Measurements from ENCODE around the gene IDUA. TPM values are rescaled to one million over a fixed set of nuclear protein-coding genes. Genes with fewer than 3 reads are reported as not detected.

IDUA gene
- total and polyA plus RNA-seq, 5 donors: 8.5 to 17.4 (median 17.0) TPM

DNA sequence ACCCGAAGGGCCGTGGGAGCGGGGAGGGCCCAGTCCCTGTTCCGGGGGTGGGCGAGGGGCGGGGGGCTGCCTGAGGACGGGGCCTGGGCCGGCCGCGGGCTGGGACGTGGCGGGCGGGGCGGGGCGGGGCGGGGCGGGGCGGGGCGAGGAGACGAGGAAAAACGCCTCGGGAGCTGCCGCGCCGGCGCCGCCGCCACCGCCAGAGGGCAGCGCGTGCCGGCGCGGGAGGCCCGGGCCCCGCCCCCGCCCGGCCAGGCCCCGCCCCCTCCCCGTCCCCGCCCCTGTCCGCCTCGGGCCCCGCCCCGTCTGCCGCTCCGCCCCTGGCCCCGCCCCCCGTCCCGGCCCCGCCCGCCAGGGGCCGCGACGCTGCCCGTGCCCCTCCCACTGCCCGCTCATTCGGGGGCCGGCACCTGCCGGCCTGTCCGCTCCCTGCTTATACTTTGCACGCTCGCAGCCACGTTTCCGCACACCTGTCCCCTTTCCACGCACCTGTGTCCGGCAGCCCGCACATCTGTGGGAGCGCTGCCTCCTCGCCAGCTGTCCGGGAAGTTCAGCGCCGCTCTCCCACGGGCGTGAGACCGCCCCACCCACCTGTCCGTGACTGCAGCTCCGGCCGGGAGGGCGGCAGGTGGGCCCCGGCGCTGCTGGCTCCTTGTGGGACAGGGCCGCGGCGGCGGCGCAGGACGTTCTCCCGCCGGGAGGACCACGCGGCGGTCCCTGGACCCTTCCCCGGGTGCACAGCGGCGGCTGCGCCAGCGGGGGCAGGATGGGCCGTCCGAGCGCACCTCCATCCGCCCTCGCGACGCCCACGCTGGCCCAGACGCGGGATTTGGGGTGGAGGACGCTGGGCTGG, 22.9 kb downstream of the IDUA start:
- no peaks in the 10 kb centered on the region for H3K4me1 ChIP-seq (ENCODE audit: control insufficient read depth, insufficient read depth, low read length)
- no peak overlapping the region for H3K27ac ChIP-seq (ENCODE audit: low read length)
- intact Hi-C loops (cut with DNase I): no loop called here
- no peaks in the 10 kb centered on the region for H3K9me3 ChIP-seq (ENCODE audit: control insufficient read depth, low read length)
- peak; percentile 72 to 91 (median 88) for DNase-seq
- WGBS: under 1% methylated on average over 93 of the region's 109 CpGs
- peak overlapping the region; percentile 63 for H3K4me3 ChIP-seq (ENCODE audit: low read length)
- ATAC-seq: peak; percentile 68 to 74
- no peaks in the 10 kb centered on the region for H3K27me3 ChIP-seq (ENCODE audit: control insufficient read depth, insufficient read depth)

- Histone ChIP-seq H3K4me3 (ENCODE audit: low read length) (peak overlapping the region; percentile 84), H3K27ac (ENCODE audit: low read length) (no peak overlapping the region), H3K9me3 (ENCODE audit: control insufficient read depth, low read length) (no peaks in the 10 kb centered on the region), H3K27me3 (ENCODE audit: control insufficient read depth, insufficient read depth) (no peaks in the 10 kb centered on the region), H3K4me1 (ENCODE audit: control insufficient read depth, insufficient read depth, low read length) (no peaks in the 10 kb centered on the region)
- intact Hi-C loops (cut with DNase I): no loop called here
- under 1% methylated on average over 36 of the region's 36 CpGs for WGBS
- ATAC-seq: peak; percentile 51 to 68
- peak; percentile 82 to 89 (median 88) for DNase-seq
Observed at GRCh38 chr4:1010395-1011021, 23.7 kb downstream of the IDUA start.

DNA sequence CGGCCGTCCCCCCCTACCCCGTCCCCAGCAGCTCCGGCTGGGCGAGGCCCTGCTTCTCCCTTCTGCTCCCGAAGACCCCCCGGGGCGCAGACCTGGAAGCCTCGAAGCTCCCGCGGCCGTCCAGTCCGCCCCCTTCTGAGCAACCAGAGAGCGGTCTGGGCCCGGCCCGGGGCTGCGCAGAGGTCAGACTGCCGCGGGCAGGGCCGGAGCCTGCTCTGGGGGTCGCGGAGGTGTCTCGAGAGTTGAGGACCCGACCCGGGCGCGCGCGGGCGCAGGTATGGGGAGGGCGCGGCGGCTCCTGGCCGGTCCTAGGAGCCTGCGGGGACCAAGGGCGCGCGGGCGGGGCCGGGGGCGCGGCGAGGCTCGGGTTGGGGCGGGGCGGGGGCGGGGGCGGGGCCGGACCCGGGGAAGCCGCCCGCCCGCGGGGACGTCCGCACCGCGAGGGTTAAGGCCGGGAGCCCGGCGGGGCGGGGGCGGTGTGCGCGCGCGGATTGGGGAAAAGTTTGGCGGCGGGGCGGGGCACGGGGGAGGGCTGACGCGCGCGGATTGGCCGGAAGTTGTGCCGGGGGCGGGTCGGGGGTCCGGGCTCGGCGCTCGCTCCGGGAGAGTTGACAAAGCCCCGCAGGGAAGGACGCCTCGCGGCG, 24.3 kb downstream of the IDUA start, which contains the start of gene FGFRL1:
Gene FGFRL1, plus strand, starts transcription at position 605 of the 644 bp plus-strand sequence. CDS start 860 bp downstream, outside the sequence.
- ATAC-seq (peak; percentile 69 to 77), DNase-seq (peak; percentile 95 to 98 (median 98))
- Histone ChIP-seq H3K4me1 (ENCODE audit: control insufficient read depth, insufficient read depth, low read length) (no peaks in the 10 kb centered on the region), H3K27ac (ENCODE audit: low read length) (no peak within 1 kb of the TSS), H3K27me3 (ENCODE audit: control insufficient read depth, insufficient read depth) (no peaks in the 10 kb centered on the region), H3K9me3 (ENCODE audit: control insufficient read depth, low read length) (no peaks in the 10 kb centered on the region), H3K4me3 (ENCODE audit: low read length) (peak within 1 kb of the TSS; percentile 84)
- WGBS: under 1% methylated on average over 85 of the region's 89 CpGs
- intact Hi-C loops (cut with DNase I): no loop called here

- no peak overlapping the region for H3K27ac ChIP-seq (ENCODE audit: low read length)
- no peaks in the 10 kb centered on the region for H3K27me3 ChIP-seq (ENCODE audit: control insufficient read depth, insufficient read depth)
- ATAC-seq (no peak), DNase-seq (no peak)
- peak overlapping the region; percentile 84 for H3K4me3 ChIP-seq (ENCODE audit: low read length)
- H3K4me1 ChIP-seq (ENCODE audit: control insufficient read depth, insufficient read depth, low read length): no peaks in the 10 kb centered on the region
- under 1% methylated on average over 69 of the region's 69 CpGs for WGBS
- intact Hi-C loops (cut with DNase I): no loop called here
- no peaks in the 10 kb centered on the region for H3K9me3 ChIP-seq (ENCODE audit: control insufficient read depth, low read length)
Observed at GRCh38 chr4:1011666-1012033, 24.8 kb downstream of the IDUA start.

DNA sequence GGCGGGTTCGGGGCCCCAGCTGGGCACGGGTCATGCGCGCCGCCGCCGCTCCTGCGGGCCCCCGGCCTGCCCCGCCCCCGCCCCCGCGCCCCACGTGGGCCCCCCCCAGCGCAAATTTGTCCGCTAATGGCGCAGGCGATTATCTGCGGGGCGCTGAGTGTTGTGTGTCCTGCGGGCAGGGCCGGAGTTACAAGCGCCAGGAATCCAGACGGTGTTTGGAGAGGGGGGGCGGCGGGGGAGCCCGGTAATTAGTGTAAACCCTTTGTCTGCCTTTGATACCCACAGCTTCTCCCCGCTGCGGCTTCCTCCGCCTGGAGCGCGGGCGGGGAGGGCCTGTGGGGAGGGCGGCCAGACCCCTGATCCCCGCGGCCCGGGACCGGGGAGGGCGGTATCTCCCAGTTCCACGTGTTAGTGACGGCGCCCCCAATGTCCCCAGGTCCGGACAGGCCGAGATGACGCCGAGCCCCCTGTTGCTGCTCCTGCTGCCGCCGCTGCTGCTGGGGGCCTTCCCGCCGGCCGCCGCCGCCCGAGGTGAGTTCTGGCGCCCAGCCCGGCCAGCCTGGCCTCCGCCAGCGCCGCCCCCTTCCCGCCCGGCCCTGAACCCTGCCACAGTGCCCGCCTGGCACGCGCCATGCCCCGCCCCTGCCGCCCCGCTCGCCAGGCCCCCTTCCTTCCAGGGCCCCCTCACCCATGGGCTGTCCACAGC, 25.3 kb downstream of the IDUA start:
- no peak overlapping the region for H3K27ac ChIP-seq (ENCODE audit: low read length)
- 3% methylated on average over 69 of the region's 69 CpGs for WGBS
- H3K27me3 ChIP-seq (ENCODE audit: control insufficient read depth, insufficient read depth): no peaks in the 10 kb centered on the region
- DNase-seq: no peak
- no peak for ATAC-seq
- no peaks in the 10 kb centered on the region for H3K9me3 ChIP-seq (ENCODE audit: control insufficient read depth, low read length)
- H3K4me3 ChIP-seq (ENCODE audit: low read length): peak overlapping the region; percentile 84
- H3K4me1 ChIP-seq (ENCODE audit: control insufficient read depth, insufficient read depth, low read length): no peaks in the 10 kb centered on the region
- intact Hi-C loops (cut with DNase I): no loop called here

GRCh38 chr4:1013225-1014073, 26.6 kb downstream of the IDUA start:
- DNase-seq: no peak
- Histone ChIP-seq H3K9me3 (ENCODE audit: control insufficient read depth, low read length) (no peaks in the 10 kb centered on the region), H3K4me3 (ENCODE audit: low read length) (no peak overlapping the region), H3K27me3 (ENCODE audit: control insufficient read depth, insufficient read depth) (no peaks in the 10 kb centered on the region), H3K27ac (ENCODE audit: low read length) (no peak overlapping the region), H3K4me1 (ENCODE audit: control insufficient read depth, insufficient read depth, low read length) (no peaks in the 10 kb centered on the region)
- no peak for ATAC-seq
- intact Hi-C loops (cut with DNase I): no loop called here
- 94% methylated on average over 43 of the region's 43 CpGs for WGBS

- H3K9me3 ChIP-seq (ENCODE audit: control insufficient read depth, low read length): no peaks in the 10 kb centered on the region
- 84% methylated on average over 36 of the region's 36 CpGs for WGBS
- intact Hi-C loops (cut with DNase I): no loop called here
Observed at GRCh38 chr4:1014291-1015167, 27.7 kb downstream of the IDUA start.

DNA sequence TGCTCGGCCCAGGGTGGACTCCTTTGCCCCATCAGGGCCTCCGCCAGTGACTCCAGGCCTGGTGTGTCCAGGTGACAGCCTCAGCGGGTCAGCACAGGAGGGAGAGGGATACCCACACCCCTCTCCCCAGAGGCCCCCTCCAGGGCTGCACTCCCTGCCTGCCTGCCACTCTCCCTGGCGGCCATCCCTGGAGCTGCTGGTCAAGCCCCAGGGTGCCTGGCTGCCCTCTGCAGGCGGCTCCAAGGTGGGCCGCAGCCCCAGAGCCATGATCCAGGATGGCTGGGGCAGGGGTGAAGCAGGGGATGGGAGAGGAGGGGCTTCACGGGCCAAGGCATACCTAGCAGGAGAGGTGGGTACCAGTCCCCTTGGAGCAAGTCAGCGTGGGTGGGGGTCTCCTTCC, 28.3 kb downstream of the IDUA start:
- intact Hi-C loops (cut with DNase I): no loop called here

More at GRCh38 chr4:1014291-1015167, 27.7 kb downstream of the IDUA start:
- H3K27me3 ChIP-seq (ENCODE audit: control insufficient read depth, insufficient read depth): no peaks in the 10 kb centered on the region
- ATAC-seq (no peak), DNase-seq (no peak)
- H3K4me1 ChIP-seq (ENCODE audit: control insufficient read depth, insufficient read depth, low read length): no peaks in the 10 kb centered on the region
- no peak overlapping the region for H3K27ac ChIP-seq (ENCODE audit: low read length)
- H3K4me3 ChIP-seq (ENCODE audit: low read length): no peak overlapping the region

GRCh38 chr4:1015746-1016145, 28.9 kb downstream of the IDUA start:
- intact Hi-C loops (cut with DNase I): no loop called here
- H3K9me3 ChIP-seq (ENCODE audit: control insufficient read depth, low read length): no peaks in the 10 kb centered on the region
- no peak overlapping the region for H3K4me3 ChIP-seq (ENCODE audit: low read length)
- H3K4me1 ChIP-seq (ENCODE audit: control insufficient read depth, insufficient read depth, low read length): no peaks in the 10 kb centered on the region
- H3K27me3 ChIP-seq (ENCODE audit: control insufficient read depth, insufficient read depth): no peaks in the 10 kb centered on the region
- no peak for ATAC-seq
- WGBS: 86% methylated on average over 10 of the region's 10 CpGs
- H3K27ac ChIP-seq (ENCODE audit: low read length): no peak overlapping the region
- no peak for DNase-seq

More for the DNA sequence above, 28.3 kb downstream of the IDUA start:
- DNase-seq (no peak), ATAC-seq (no peak)
- Histone ChIP-seq H3K4me1 (ENCODE audit: control insufficient read depth, insufficient read depth, low read length) (no peaks in the 10 kb centered on the region), H3K9me3 (ENCODE audit: control insufficient read depth, low read length) (no peaks in the 10 kb centered on the region), H3K4me3 (ENCODE audit: low read length) (no peak overlapping the region), H3K27me3 (ENCODE audit: control insufficient read depth, insufficient read depth) (no peaks in the 10 kb centered on the region), H3K27ac (ENCODE audit: low read length) (no peak overlapping the region)
- WGBS: 86% methylated on average over 8 of the region's 8 CpGs
